Retinal pigment epithelial cell (primary cell): Measurements from ENCODE around the gene SLC15A4.

Source experiments
- DNase-seq: peaks from one replicate; pipeline ENCODE4 v3.0.0-alpha.2; 2010; ENCODE audit warnings: low read depth
- H3K4me3 ChIP-seq: 2 replicates; pipeline ENCODE4 v1.5.1; 2011; ENCODE audit warnings: mild to moderate bottlenecking, low read length, control low read depth, moderate library complexity
- CTCF ChIP-seq: conservative IDR thresholded peaks from 2 replicates; pipeline ENCODE4 v1.5.1; 2011; ENCODE audit warnings: low read depth, low read length, control low read depth, inconsistent platforms

SLC15A4 gene

GRCh38 chr12:128804762-128805161, 19.0 kb downstream of the SLC15A4 start:
- H3K4me3 ChIP-seq = no peak overlapping the region
- DNase-seq = no peak
- no peak for TF ChIP-seq CTCF

GRCh38 chr12:128803788-128804187, 20.0 kb downstream of the SLC15A4 start:
- TF ChIP-seq CTCF = no peak
- H3K4me3 ChIP-seq = no peak overlapping the region
- DNase-seq = no peak

GRCh38 chr12:128802756-128803155, 21.0 kb downstream of the SLC15A4 start:
- no peak for TF ChIP-seq CTCF
- no peak for DNase-seq
- H3K4me3 ChIP-seq = no peak overlapping the region

GRCh38 chr12:128801879-128802391, 21.8 kb downstream of the SLC15A4 start:
- DNase-seq = peak; percentile 43
- H3K4me3 ChIP-seq = no peak overlapping the region
- no peak for TF ChIP-seq CTCF

- TF ChIP-seq CTCF = no peak
- no peak overlapping the region for H3K4me3 ChIP-seq
- no peak for DNase-seq
Measured at GRCh38 chr12:128800606-128801005, 23.2 kb downstream of the SLC15A4 start.

GRCh38 chr12:128798571-128799341, 25.0 kb downstream of the SLC15A4 start:
- H3K4me3 ChIP-seq = no peak overlapping the region
- DNase-seq = no peak
- no peak for TF ChIP-seq CTCF
